GM18517 (cell line): ENCODE measurements around the gene UBXN6.
A peak's percentile ranks its signal among the peaks of the same experiment; 100 is the strongest.

ENCODE experiments used
- ATAC-seq: cut with Tn5 transposase; IDR thresholded peaks from one replicate; pipeline ENCODE4 v1.9.1; 2021; ENCODE audit warnings: mild to moderate bottlenecking, moderate library complexity; ENCODE audit not compliant: unreplicated experiment

UBXN6 gene

GRCh38 chr19:4413588-4413987 is 44.0 kb downstream of the UBXN6 start:
- ATAC-seq: no peak

DNA sequence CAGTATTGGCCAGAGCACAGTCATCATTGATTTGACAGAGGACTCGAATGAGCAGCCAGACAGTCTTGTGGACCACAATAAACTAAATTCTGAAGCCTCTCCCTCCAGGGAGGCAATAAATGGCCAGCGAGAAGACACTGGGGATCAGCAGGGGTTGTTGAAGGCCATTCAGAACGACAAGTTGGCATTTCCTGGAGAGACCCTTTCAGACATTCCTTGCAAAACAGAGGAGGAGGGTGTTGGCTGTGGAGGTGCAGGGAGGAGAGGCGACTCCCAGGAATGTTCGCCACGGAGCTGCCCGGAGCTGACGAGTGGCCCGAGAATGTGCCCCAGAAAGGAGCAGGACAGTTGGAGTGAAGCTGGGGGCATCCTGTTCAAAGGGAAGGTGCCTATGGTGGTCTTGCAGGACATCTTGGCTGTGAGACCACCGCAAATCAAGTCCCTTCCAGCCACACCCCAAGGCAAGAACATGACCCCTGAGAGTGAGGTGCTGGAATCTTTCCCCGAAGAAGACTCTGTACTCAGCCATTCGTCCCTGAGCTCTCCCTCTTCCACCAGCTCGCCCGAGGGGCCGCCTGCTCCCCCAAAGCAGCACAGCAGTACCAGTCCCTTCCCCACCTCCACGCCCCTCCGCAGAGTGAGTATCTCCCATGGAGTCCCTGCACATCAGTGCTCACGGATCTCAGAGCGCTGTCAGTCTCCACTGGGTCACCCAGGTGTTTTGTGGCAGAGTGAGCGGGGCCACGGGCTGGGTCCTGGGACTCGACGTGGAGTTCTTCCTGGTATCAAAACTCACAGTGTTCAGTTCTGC is 48.3 kb downstream of the UBXN6 start:
- ATAC-seq: no peak

DNA sequence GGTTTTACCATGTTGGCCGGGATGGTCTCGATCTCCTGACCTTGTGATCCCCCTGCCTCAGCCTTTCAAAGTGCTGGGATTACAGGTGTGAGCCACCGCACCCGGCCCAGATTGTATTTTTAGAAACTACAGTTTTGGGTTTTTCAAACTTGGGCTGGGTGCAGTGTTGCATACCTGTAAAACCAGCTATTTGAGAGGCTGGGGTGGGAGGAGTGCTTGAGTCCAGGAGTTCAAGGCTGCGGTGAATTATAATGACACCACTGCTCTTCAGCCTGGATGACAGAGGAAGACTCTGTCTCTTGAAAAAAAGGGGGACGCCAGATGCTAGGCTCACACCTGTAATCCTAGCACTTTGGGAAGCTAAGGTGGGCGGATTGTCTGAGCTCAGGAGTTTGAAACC is 51.0 kb downstream of the UBXN6 start:
- ATAC-seq: no peak

DNA sequence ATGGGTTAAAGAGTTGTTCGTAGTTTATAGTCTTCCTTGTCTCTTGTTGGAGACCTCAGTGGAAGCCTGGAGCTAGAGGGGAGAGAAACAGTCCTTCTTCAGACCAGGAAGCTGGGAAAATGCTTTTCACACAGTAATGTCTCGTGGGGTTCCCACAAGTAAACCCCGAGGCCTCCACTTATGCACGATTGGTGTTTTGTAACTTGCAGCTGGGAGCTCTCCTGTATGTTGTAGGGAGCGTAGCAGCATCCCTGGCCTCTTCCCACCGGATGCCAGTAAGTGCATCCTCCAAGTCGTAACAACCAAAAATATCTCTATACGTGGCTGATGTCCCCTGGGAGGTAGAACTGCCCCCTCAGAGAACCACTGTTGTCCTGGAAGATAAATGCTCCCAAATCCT is 51.6 kb downstream of the UBXN6 start:
- ATAC-seq: no peak

GRCh38 chr19:4403005-4403761 is 54.4 kb downstream of the UBXN6 start:
- no peak for ATAC-seq

DNA sequence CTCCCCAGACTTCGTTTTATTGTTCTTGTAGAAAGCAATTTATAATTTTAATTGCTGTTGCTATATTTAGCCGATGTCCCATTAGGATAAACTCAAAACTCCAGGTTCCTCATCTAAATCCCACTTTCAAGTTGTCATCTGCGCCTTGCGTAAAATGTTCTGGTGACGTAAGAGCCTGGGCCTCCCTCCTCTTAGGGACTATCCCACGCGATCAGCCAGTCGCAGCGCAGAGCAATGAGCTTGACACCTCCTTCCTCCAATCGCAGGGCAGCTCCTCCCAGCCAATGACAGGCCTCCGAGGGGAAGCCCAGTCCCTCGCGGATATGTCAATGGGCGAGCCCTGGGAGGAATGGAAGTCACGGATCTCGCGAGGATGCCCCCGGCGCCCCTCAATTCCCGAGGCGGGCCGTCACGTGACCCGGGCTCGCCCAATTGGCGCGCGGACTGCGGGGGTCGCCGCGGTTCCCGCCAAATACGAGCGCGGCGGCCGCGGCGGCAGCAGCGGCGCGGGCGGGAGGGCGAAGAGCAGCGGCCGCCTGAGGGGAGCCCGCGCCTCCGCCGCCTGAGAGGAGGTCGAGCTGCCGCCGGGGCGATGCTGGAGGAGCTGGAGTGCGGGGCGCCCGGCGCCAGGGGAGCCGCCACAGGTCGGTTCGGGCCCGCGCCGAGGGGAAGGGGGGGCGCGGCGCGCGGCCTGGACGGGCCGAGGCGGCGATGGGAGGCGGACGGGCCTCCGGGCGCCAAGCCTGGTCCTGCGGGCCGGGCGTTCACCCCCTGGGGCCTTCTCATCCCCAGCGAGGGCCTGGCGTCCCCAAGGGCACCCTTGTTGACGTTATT is 55.2 kb downstream of the UBXN6 start, which contains the start of gene CHAF1A:
CHAF1A (plus strand) TSS at position 470 of the 834 bp plus-strand sequence; CDS start at position 593, 123 bp downstream.
- peak; percentile 85 for ATAC-seq

GRCh38 chr19:4401769-4402170 is 55.8 kb downstream of the UBXN6 start:
- no peak for ATAC-seq

DNA sequence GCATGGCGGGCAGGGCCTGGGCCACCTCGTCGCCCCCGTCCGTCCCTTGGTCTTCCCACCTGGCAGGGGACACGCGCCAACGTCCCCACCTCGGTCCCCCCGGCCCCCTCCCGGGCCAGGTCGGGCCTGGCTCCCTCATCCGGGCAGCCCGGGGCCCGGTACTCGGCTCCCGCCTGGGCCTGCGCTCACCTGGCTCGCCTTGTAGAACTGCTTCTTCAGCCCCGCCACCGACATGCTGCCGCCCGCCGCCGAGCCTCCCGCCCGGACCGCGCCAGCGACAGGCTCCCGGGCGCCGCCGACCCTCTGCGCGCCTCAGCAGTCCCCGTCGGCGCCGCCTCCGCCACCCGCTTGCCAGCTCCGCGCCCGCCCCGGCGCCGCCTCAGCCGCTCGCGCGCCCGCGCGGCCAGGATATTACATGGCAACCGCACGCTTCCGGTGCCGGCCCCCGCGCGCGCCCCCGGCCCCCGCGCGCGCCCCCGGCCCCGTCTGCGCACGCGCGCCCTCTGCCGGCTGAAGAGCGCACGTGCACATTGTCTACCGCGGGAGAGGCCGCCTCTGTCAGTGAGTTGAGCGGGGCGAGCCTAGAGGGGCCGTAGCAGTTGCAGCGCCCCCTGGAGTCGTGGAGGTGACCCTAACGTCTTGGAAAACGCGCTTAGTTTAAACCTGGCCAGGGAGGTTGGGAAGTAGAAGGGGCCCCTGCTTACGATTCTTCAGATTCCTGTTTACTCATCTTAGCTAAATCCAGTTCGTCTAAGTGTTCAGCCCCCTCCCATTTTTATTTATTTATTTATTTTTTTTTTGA is 57.3 kb downstream of the UBXN6 start, which contains the start of gene SH3GL1:
SH3GL1 (minus strand) TSS at position 413 of the 802 bp plus-strand sequence; CDS start at position 234, 179 bp downstream.
- ATAC-seq: peak; percentile 59

GRCh38 chr19:4399812-4400134 is 57.8 kb downstream of the UBXN6 start:
- ATAC-seq: peak; percentile 7

GRCh38 chr19:4396949-4397783 is 60.4 kb downstream of the UBXN6 start:
- ATAC-seq: no peak
